ENCODE measurements around the gene LTBP1.

GRCh38 chr2:32946314-32947075 is at the start of gene LTBP1:
- TF ChIP-seq CTCF (IDR thresholded peaks at IDR 0.05) (peak; percentile 6 to 28 (median 22)), EP300 (IDR thresholded peaks at IDR 0.05) (no peak)

Measured in ovary (tissue), 3 donors.